ENCODE data around the gene CD99.
"Not testable (repeated sequence)": the region's sequence is repeated elsewhere in the genome, so short reads cannot be mapped to it uniquely, and the experiment has no call there.

DNA sequence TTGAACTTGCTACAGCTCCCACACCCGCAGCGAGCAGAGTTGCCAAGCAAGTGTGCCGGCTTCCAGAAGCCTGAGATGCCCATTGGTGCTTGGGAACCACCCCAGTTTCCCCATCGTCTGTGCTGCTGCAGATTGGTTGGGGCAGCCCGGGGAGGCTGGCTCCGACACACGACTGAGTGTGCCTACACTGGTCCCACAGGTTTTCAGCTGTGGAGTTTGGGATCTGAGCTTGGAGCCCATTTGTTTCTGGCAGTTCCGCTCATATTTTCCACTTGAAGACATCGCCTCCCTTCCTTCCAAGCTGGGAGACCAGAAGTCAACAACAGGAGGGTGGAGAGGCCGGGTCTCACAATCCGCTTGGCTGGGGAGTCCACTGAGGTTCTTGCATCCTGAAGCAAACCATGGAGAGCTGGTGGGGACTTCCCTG lies 60.8 kb downstream of the CD99 start, which contains the start of gene XG:
- TF ChIP-seq TAF1, ARNTL (CRISPR knock-in tag; IDR thresholded peaks at IDR 0.05): not testable (repeated sequence)
- TF ChIP-seq, protein P1, sequence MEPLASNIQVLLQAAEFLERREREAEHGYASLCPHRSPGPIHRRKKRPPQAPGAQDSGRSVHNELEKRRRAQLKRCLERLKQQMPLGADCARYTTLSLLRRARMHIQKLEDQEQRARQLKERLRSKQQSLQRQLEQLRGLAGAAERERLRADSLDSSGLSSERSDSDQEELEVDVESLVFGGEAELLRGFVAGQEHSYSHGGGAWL (CRISPR knock-in tag; IDR thresholded peaks at IDR 0.05) = not testable (repeated sequence)

Measured in HepG2 (cell line).